H9 (cell line): Measurements from ENCODE around the gene KDF1. TPM values are rescaled to one million over a fixed set of nuclear protein-coding genes. Genes with fewer than 3 reads are reported as not detected.
A peak's percentile ranks its signal among the peaks of the same experiment; 100 is the strongest.

ENCODE experiments used
- DNase-seq: peaks from one replicate; pipeline ENCODE4 v3.0.0-alpha.2; 2017
- H2AFZ ChIP-seq: one replicate; pipeline ENCODE4 v1.6.1; 2013; ENCODE audit warnings: mild to moderate bottlenecking, low read length, control low read depth, moderate library complexity
- H2AK5ac ChIP-seq: 2 replicates; pipeline ENCODE4 v1.6.1; 2013; ENCODE audit warnings: low read length, control low read depth, mixed read lengths; ENCODE audit not compliant: insufficient read length
- H2BK120ac ChIP-seq: one replicate; pipeline ENCODE4 v1.6.1; 2013; ENCODE audit warnings: low read depth, mild to moderate bottlenecking, low read length, control low read depth, inconsistent platforms; ENCODE audit not compliant: poor library complexity, severe bottlenecking
- H2BK12ac ChIP-seq: 2 replicates; pipeline ENCODE4 v1.6.1; 2013; ENCODE audit warnings: low read length, control low read depth, mixed read lengths, low read depth; ENCODE audit not compliant: insufficient read length
- H2BK15ac ChIP-seq: 2 replicates; pipeline ENCODE4 v1.6.1; 2013; ENCODE audit warnings: low read depth, low read length, control low read depth
- H2BK20ac ChIP-seq: one replicate; pipeline ENCODE4 v1.6.1; 2013; ENCODE audit warnings: low read depth, mild to moderate bottlenecking, low read length, control low read depth, inconsistent platforms; ENCODE audit not compliant: poor library complexity, severe bottlenecking
- H2BK5ac ChIP-seq: 2 replicates; pipeline ENCODE4 v1.6.1; 2013; ENCODE audit warnings: low read length, control low read depth, mixed read lengths; ENCODE audit not compliant: insufficient read length
- H3K14ac ChIP-seq: 2 replicates; pipeline ENCODE4 v1.6.1; 2013; ENCODE audit warnings: low read length, control low read depth; ENCODE audit not compliant: insufficient read depth
- H3K18ac ChIP-seq: 2 replicates; pipeline ENCODE4 v1.6.1; 2013; ENCODE audit warnings: low read depth, mild to moderate bottlenecking, mixed read lengths, low read length, control low read depth; ENCODE audit not compliant: insufficient read length
- H3K23ac ChIP-seq: 2 replicates; pipeline ENCODE4 v1.6.1; 2013; ENCODE audit warnings: low read length, control low read depth, mixed read lengths, low read depth; ENCODE audit not compliant: insufficient read length
- H3K23me2 ChIP-seq: 2 replicates; pipeline ENCODE4 v1.6.1; 2013; ENCODE audit warnings: low read depth, mild to moderate bottlenecking, mixed read lengths, low read length, control low read depth; ENCODE audit not compliant: insufficient read length, poor library complexity, severe bottlenecking
- H3K27ac ChIP-seq: 2 replicates; pipeline ENCODE4 v1.5.1; 2013; ENCODE audit warnings: low read length, control low read depth, mixed read lengths, low read depth; ENCODE audit not compliant: insufficient read length
- H3K27me3 ChIP-seq: 2 replicates; pipeline ENCODE4 v1.6.1; 2013; ENCODE audit warnings: low read length, control low read depth, inconsistent platforms; ENCODE audit not compliant: insufficient read depth
- H3K4ac ChIP-seq: 2 replicates; pipeline ENCODE4 v1.6.1; 2013; ENCODE audit warnings: low read depth, mild to moderate bottlenecking, control low read depth, inconsistent platforms, low read length, moderate library complexity
- H3K4me1 ChIP-seq: 2 replicates; pipeline ENCODE4 v1.6.1; 2013; ENCODE audit warnings: low read length, control low read depth, inconsistent platforms; ENCODE audit not compliant: insufficient read depth
- H3K4me2 ChIP-seq: 2 replicates; pipeline ENCODE4 v1.6.1; 2013; ENCODE audit warnings: low read length, control low read depth, mixed read lengths; ENCODE audit not compliant: insufficient read length, insufficient read depth
- H3K56ac ChIP-seq: 2 replicates; pipeline ENCODE4 v1.6.1; 2013; ENCODE audit warnings: low read depth, mild to moderate bottlenecking, mixed read lengths, low read length, control low read depth; ENCODE audit not compliant: insufficient read length
- H3K79me1 ChIP-seq: 2 replicates; pipeline ENCODE4 v1.6.1; 2013; ENCODE audit warnings: low read depth, mild to moderate bottlenecking, moderate library complexity, low read length, control low read depth, inconsistent platforms; ENCODE audit not compliant: insufficient read depth, poor library complexity, severe bottlenecking
- H3K79me2 ChIP-seq: 2 replicates; pipeline ENCODE4 v1.6.1; 2013; ENCODE audit warnings: low read length, control low read depth, inconsistent platforms; ENCODE audit not compliant: insufficient read depth
- H3K9ac ChIP-seq: 2 replicates; pipeline ENCODE4 v1.6.1; 2013; ENCODE audit warnings: low read length, control low read depth, mixed read lengths; ENCODE audit not compliant: insufficient read length; ENCODE audit errors: extremely low read depth
- H3K9me3 ChIP-seq: one replicate; pipeline ENCODE4 v1.6.1; 2013; ENCODE audit warnings: low read depth, low read length, inconsistent platforms; ENCODE audit not compliant: control insufficient read depth
- H3T11ph ChIP-seq: one replicate; pipeline ENCODE4 v1.6.1; 2013; ENCODE audit warnings: mild to moderate bottlenecking, low read length, control low read depth, inconsistent platforms
- H4K20me1 ChIP-seq: one replicate; pipeline ENCODE4 v1.6.1; 2013; ENCODE audit not compliant: control insufficient read depth, insufficient read length, insufficient read depth
- H4K5ac ChIP-seq: 2 replicates; pipeline ENCODE4 v1.6.1; 2013; ENCODE audit warnings: low read depth, mild to moderate bottlenecking, mixed read lengths, low read length, control low read depth; ENCODE audit not compliant: insufficient read length
- H4K8ac ChIP-seq: replicated peaks from 2 replicates; pipeline ENCODE4 v1.6.1; 2013; ENCODE audit warnings: low read length, control low read depth, mixed read lengths, low read depth; ENCODE audit not compliant: insufficient read length
- H4K91ac ChIP-seq: 2 replicates; pipeline ENCODE4 v1.6.1; 2013; ENCODE audit warnings: low read depth, mild to moderate bottlenecking, moderate library complexity, mixed read lengths, low read length, control low read depth; ENCODE audit not compliant: insufficient read length
- H3K27ac Mint-ChIP-seq, 3 experiments: 2 replicates in 2 of 3; 3 replicates in 1 of 3; pipeline ENCODE4 v1.8.0; 2020 to 2021; ENCODE audit warnings: mixed read lengths in 3 of 3, mild to moderate bottlenecking in 1 of 3, moderate library complexity in 1 of 3
- H3K27me3 Mint-ChIP-seq: 2 replicates; pipeline ENCODE4 v1.8.0; 2021; ENCODE audit warnings: low read depth, mild to moderate bottlenecking, moderate library complexity, mixed read lengths
- H3K36me3 Mint-ChIP-seq, 3 experiments: 2 replicates in 2 of 3; 3 replicates in 1 of 3; pipeline ENCODE4 v1.8.0; 2020 to 2021; ENCODE audit warnings: low read depth in 3 of 3, mixed read lengths in 3 of 3; ENCODE audit not compliant: insufficient read depth in 1 of 3
- H3K4me1 Mint-ChIP-seq, 2 experiments: 2 replicates each; pipeline ENCODE4 v1.8.0; 2020; ENCODE audit warnings: mixed read lengths in 2 of 2
- H3K4me3 Mint-ChIP-seq, 2 experiments: 2 replicates in 1 of 2; 3 replicates in 1 of 2; pipeline ENCODE4 v1.8.0; 2020 to 2021; ENCODE audit warnings: mild to moderate bottlenecking in 2 of 2, mixed read lengths in 2 of 2, moderate library complexity in 1 of 2
- H3K9me3 Mint-ChIP-seq, 2 experiments: 2 replicates in 1 of 2; 3 replicates in 1 of 2; pipeline ENCODE4 v1.8.0; 2020; ENCODE audit warnings: mild to moderate bottlenecking in 2 of 2, mixed read lengths in 2 of 2, moderate library complexity in 1 of 2
- CTCF ChIP-seq: fragments of 200-600 bp; sonication (generic); conservative IDR thresholded peaks from 3 replicates; pipeline ENCODE4 v1.8.0; 2021; ENCODE audit warnings: antibody characterized with exemption, mild to moderate bottlenecking
- WGBS: extraction: QIAGEN DNeasy Blood & Tissue Kit; methylation state at CpG from one replicate; pipeline ENCODE4 v1.1.7; 2013; ENCODE audit warnings: missing lambda C conversion rate, low lambda C conversion rate, mixed read lengths; ENCODE audit not compliant: insufficient read length; ENCODE audit errors: extremely low coverage; 5-methylcytosine and 5-hydroxymethylcytosine counted together
- total RNA-seq: library from RNA; stranded (reverse); gene quantifications from 2 replicates; pipeline ENCODE4 v1.2.1, GENCODE V29; 2021

The KDF1 gene
- total RNA-seq, 1 experiment from 2014 or later: 17.6 TPM

GRCh38 chr1:27009601-27010197, 49.4 kb upstream of the KDF1 start:
- Mint-ChIP-seq H3K36me3 (peaks cover 21 to 49% (median 32%) of the 10 kb centered on the region in 3 experiments), H3K27ac (peak overlapping the region in 2 of 3 experiments; percentile 90 to 92; a peak in 4 of 7 replicates), H3K4me1 (peaks cover 54 to 66% of the 10 kb centered on the region in 2 experiments), H3K27me3 (no peaks in the 10 kb centered on the region; the same call in 1 of the 2 replicates), H3K9me3 (no peaks in the 10 kb centered on the region; a peak in 1 of 5 replicates), H3K4me3 (peak overlapping the region; percentile 89 to 92)
- no CpG with 5 or more reads among the region's 6 CpGs for WGBS
- no peak overlapping the region for H2BK120ac ChIP-seq
- H3K79me2 ChIP-seq: peaks cover 35% of the 10 kb centered on the region
- H3K18ac ChIP-seq: no peak overlapping the region
- H3K9me3 ChIP-seq: no peaks in the 10 kb centered on the region
- peaks cover 4% of the 10 kb centered on the region for H3K79me1 ChIP-seq
- H2BK20ac ChIP-seq: no peak overlapping the region
- H2BK15ac ChIP-seq: no peak overlapping the region
- no peak overlapping the region for H4K91ac ChIP-seq
- H3K4ac ChIP-seq: no peak overlapping the region
- peaks cover 28% of the 10 kb centered on the region for H3K23me2 ChIP-seq
- no peak overlapping the region for H2BK5ac ChIP-seq
- H3K56ac ChIP-seq: no peak overlapping the region
- H3K27ac ChIP-seq: peak overlapping the region; percentile 39
- H2AFZ ChIP-seq: no peak overlapping the region
- no peak overlapping the region for H3T11ph ChIP-seq
- no peaks in the 10 kb centered on the region for H4K20me1 ChIP-seq
- H3K14ac ChIP-seq: no peak overlapping the region
- H3K4me1 ChIP-seq: peaks cover 16% of the 10 kb centered on the region
- no peak overlapping the region for H3K23ac ChIP-seq
- H2BK12ac ChIP-seq: no peak overlapping the region
- H2AK5ac ChIP-seq: no peak overlapping the region
- no peak overlapping the region for H4K5ac ChIP-seq
- H3K4me2 ChIP-seq: peak overlapping the region; percentile 96
- TF ChIP-seq CTCF: no peak
- no peaks in the 10 kb centered on the region for H3K27me3 ChIP-seq
- DNase-seq: no peak
- no peak overlapping the region for H4K8ac ChIP-seq
- no peak overlapping the region for H3K9ac ChIP-seq
